HG02840 (cell line): ENCODE results near the gene PCDHB7.
"Not testable (repeated sequence)": the region's sequence is repeated elsewhere in the genome, so short reads cannot be mapped to it uniquely, and the experiment has no call there.

Source experiments
- ATAC-seq: cut with Tn5 transposase; IDR thresholded peaks from one replicate; pipeline ENCODE4 v1.9.1; 2021; ENCODE audit warnings: mild to moderate bottlenecking, moderate library complexity, moderate number of reproducible peaks; ENCODE audit not compliant: unreplicated experiment, low FRiP score

PCDHB7 gene

GRCh38 chr5:141172381-141173204 lies at the start of gene PCDHB7:
Gene PCDHB7, plus strand, starts transcription at chr5:141172644. Its CDS starts 192 bp downstream, at chr5:141172836.
- no peak for ATAC-seq

GRCh38 chr5:141123396-141124135 lies 48.9 kb upstream of the PCDHB7 start:
- ATAC-seq: not testable (repeated sequence)

- no peak for ATAC-seq
These were observed 45.1 kb upstream of the PCDHB7 start for GRCh38 chr5:141127305-141127704.

- ATAC-seq: no peak
These were observed 37.3 kb upstream of the PCDHB7 start, which contains the start of gene PCDHB5 for GRCh38 chr5:141135030-141135717. Gene PCDHB5, plus strand, starts transcription at chr5:141135206. Its CDS starts 229 bp downstream, at chr5:141135435.

DNA sequence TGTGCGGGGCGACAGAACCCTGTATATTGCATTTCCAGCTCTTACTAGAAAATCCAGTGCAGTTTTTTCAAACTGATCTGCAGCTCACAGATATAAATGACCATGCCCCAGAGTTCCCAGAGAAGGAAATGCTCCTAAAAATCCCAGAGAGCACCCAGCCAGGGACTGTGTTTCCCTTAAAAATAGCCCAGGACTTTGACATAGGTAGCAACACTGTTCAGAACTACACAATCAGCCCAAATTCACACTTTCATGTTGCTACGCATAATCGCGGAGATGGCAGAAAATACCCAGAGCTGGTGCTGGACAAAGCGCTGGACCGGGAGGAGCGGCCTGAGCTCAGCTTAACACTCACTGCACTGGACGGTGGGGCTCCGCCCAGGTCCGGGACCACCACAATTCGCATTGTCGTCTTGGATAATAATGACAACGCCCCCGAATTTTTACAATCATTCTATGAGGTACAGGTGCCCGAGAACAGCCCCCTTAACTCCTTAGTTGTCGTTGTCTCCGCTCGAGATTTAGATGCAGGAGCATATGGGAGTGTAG lies 36.7 kb upstream of the PCDHB7 start:
- ATAC-seq: no peak

DNA sequence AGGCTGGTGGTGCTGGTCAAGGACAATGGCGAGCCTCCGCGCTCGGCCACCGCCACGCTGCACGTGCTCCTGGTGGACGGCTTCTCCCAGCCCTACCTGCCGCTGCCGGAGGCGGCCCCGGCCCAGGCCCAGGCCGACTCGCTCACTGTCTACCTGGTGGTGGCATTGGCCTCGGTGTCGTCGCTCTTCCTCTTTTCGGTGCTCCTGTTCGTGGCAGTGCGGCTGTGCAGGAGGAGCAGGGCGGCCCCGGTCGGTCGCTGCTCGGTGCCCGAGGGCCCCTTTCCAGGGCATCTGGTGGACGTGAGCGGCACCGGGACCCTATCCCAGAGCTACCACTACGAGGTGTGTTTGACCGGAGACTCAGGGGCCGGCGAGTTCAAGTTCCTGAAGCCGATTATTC lies 35.1 kb upstream of the PCDHB7 start:
- not testable (repeated sequence) for ATAC-seq

GRCh38 chr5:141149812-141150211 lies 22.6 kb upstream of the PCDHB7 start, which contains the start of gene PCDHB6:
Gene PCDHB6, plus strand, starts transcription at chr5:141150057. Its CDS starts 201 bp downstream, at chr5:141150258.
- no peak for ATAC-seq

- ATAC-seq: no peak
These were observed 22.0 kb upstream of the PCDHB7 start for GRCh38 chr5:141150224-141150992.

GRCh38 chr5:141150993-141151325 lies 21.5 kb upstream of the PCDHB7 start:
- no peak for ATAC-seq

DNA sequence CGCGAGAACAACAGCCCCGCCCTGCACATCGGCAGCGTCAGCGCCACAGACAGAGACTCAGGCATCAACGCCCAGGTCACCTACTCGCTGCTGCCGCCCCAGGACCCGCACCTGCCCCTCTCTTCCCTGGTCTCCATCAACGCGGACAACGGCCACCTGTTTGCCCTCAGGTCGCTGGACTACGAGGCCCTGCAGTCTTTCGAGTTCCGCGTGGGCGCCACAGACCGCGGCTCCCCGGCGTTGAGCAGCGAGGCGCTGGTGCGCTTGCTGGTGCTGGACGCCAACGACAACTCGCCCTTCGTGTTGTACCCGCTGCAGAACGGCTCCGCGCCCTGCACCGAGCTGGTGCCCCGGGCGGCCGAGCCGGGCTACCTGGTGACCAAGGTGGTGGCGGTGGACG lies 20.8 kb upstream of the PCDHB7 start:
- not testable (repeated sequence) for ATAC-seq

- ATAC-seq: not testable (repeated sequence)
These were observed 20.3 kb upstream of the PCDHB7 start for GRCh38 chr5:141152096-141152495.

DNA sequence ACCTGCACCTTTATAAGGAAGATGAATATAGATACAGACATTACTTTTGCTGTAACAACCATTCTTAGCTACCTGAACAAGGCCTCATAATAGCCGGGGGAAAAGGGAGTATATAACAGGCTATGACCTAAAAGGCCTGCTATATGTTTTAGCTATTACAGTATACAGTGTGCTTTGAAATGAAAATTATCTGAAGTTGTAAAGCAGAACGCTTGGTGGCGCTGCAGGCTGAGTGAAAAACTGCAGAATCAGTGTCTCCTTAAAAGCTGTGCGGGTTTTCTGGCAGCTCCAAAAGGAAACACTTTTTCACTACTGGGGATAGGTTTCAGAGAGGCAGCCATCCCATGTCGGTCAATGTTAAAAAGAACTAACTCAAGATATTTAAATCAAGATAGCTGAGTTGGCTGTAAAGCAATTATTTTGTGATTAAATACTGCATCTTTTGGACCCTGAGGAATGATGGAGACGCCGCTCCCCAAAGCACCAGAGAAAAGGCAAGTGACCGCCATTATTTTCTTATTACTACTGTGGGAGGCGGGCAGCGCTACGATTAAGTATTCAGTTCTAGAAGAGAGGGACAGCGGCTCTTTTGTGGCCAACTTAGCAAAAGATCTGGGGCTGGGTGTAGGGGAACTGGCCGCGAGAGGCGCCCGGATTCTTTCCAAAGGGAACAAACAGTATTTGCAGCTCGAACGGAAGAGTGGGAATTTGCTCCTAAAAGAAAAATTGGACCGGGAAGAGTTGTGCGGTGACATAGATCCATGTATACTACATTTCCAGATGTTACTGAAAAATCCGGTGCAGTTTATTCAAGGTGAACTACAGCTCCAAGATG lies 16.7 kb upstream of the PCDHB7 start:
- ATAC-seq: no peak

- ATAC-seq: not testable (repeated sequence)
These were observed 15.1 kb upstream of the PCDHB7 start for GRCh38 chr5:141157356-141157755.

GRCh38 chr5:141157901-141158300 lies 14.5 kb upstream of the PCDHB7 start:
- not testable (repeated sequence) for ATAC-seq

DNA sequence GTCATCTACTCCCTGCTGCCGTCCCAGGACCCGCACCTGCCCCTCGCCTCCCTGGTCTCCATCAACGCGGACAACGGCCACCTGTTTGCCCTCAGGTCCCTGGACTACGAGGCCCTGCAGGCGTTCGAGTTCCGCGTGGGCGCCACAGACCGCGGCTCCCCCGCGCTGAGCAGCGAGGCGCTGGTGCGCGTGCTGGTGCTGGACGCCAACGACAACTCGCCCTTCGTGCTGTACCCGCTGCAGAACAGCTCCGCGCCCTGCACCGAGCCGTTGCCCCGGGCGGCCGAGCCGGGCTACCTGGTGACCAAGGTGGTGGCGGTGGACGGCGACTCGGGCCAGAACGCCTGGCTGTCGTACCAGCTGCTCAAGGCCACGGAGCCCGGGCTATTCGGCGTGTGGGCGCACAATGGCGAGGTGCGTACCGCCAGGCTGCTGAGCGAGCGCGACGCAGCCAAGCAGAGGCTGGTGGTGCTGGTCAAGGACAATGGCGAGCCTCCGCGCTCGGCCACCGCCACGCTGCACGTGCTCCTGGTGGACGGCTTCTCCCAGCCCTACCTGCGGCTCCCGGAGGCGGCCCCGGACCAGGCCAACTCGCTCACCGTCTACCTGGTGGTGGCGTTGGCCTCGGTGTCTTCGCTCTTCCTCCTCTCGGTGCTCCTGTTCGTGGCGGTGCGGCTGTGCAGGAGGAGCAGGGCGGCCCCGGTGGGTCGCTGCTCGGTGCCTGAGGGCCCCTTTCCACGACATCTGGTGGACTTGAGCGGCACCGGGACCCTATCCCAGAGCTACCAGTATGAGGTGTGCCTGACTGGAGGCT lies 2.1 kb downstream of the PCDHB7 start:
- ATAC-seq: not testable (repeated sequence)

DNA sequence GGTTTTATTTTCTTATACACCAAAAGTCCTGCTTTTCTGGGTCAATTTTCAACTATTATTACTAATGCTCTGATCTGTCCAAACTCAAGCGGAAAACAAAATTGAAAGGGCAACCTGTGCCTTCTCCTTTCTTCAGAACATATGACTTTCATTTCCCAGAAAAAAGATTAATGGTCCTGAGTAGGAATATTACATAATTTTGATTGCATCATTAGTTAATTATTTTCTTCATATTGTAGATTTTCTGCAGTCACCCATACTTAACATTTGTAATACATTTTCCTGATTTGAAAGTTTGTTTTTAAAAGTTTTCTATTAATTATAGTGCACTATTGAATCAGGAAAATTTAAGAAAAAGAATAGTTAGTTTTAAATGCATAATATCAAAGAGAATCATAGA lies 3.5 kb downstream of the PCDHB7 start:
- no peak for ATAC-seq

DNA sequence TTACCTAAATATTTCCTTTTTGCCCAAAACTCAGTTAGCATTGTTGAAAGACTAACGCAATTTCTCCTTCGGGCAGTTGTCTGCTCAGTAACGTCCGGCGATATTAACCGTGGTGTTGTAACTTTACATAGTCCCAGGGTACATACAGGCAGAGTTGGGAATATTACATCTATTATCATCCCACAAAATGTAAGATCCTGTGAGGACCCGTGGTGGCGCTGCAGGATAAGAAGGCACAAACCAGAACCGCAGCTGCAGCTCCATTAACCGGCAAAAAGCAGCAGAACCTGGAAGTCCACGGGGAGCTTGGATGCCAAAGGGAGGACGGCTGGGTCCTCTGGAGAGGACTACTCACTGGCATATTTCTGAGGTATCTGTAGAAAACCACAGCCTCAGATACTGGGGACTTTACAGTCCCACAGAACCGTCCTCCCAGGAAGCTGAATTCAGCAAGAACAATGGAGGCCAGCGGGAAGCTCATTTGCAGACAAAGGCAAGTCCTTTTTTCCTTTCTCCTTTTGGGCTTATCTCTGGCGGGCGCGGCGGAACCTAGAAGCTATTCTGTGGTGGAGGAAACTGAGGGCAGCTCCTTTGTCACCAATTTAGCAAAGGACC lies 5.2 kb downstream of the PCDHB7 start, which contains the start of gene PCDHB8:
TSS of gene PCDHB8 (plus strand) at position 214 of the 615 bp plus-strand sequence. CDS start at position 459, 245 bp downstream.
- ATAC-seq: not testable (repeated sequence)

DNA sequence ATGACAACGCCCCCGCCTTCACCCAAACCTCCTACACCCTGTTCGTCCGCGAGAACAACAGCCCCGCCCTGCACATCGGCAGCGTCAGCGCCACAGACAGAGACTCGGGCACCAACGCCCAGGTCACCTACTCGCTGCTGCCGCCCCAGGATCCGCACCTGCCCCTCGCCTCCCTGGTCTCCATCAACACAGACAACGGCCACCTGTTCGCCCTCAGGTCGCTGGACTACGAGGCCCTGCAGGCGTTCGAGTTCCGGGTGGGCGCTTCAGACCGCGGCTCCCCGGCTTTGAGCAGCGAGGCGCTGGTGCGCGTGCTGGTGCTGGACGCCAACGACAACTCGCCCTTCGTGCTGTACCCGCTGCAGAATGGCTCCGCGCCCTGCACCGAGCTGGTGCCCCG lies 6.9 kb downstream of the PCDHB7 start:
- ATAC-seq: not testable (repeated sequence)
